SK-N-SH (cell line): ENCODE results near the gene TNRC6A.

Experiments
- CTCF ChIP-seq: fragments of 200-600 bp; sonication (generic); IDR thresholded peaks from 2 replicates; pipeline ENCODE4 v1.6.1; 2017; ENCODE audit warnings: antibody characterized with exemption, mild to moderate bottlenecking, moderate library complexity
- ELF1 ChIP-seq: IDR thresholded peaks from 2 replicates; pipeline ENCODE4 v1.4.0; 2012
- FOXJ3 ChIP-seq: sonication (generic); formaldehyde crosslinking; IDR thresholded peaks from 2 replicates; pipeline ENCODE4 v1.5.1; 2020; ENCODE audit warnings: mild to moderate bottlenecking, missing genetic modification reagents
- FOXM1 ChIP-seq: IDR thresholded peaks from 2 replicates; pipeline ENCODE4 v1.4.0; 2012; ENCODE audit warnings: low read depth, mild to moderate bottlenecking
- MAX ChIP-seq: IDR thresholded peaks from 2 replicates; pipeline ENCODE4 v1.4.0; 2012; ENCODE audit warnings: low read depth
- NFIC ChIP-seq: IDR thresholded peaks from 2 replicates; pipeline ENCODE4 v1.4.0; 2012; ENCODE audit warnings: borderline replicate concordance
- NRF1 ChIP-seq: IDR thresholded peaks from 2 replicates; pipeline ENCODE4 v1.6.1; 2012; ENCODE audit warnings: low read depth, mild to moderate bottlenecking, low read length
- POLR2AphosphoS5 ChIP-seq: IDR thresholded peaks from 2 replicates; pipeline ENCODE4 v1.6.1; 2012; ENCODE audit warnings: low read depth, low read length
- REST ChIP-seq: IDR thresholded peaks from 2 replicates; pipeline ENCODE4 v1.6.1; 2012; ENCODE audit warnings: mild to moderate bottlenecking, low read depth, low read length, moderate library complexity
- TAF1 ChIP-seq: IDR thresholded peaks from 2 replicates; pipeline ENCODE4 v1.6.1; 2012; ENCODE audit warnings: low read depth, mild to moderate bottlenecking, low read length, moderate library complexity, borderline replicate concordance

GRCh38 chr16:24816688-24817087 lies 87.2 kb downstream of the TNRC6A start:
- TF ChIP-seq REST (no peak), FOXJ3 (no peak), MAX (no peak), TAF1 (no peak), FOXM1 (no peak), POLR2AphosphoS5 (no peak), NFIC (no peak), NRF1 (no peak), ELF1 (no peak), CTCF (no peak)
